BJ (cell line): ENCODE results near the gene SIPA1L3. TPM values are rescaled to one million over a fixed set of nuclear protein-coding genes. Genes with fewer than 3 reads are reported as not detected.

ENCODE experiments used
- CTCF ChIA-PET: fragments of 350-600 bp; formaldehyde crosslinking; extraction: SDS; loops from one replicate; lab custom pipeline; 2021; ENCODE audit warnings: antibody characterized with exemption, inconsistent platforms; lab: Yijun Ruan, JAX
- POLR2A ChIA-PET: fragments of 300-600 bp; sonication (Branson Sonifier 250); formaldehyde crosslinking; extraction: SDS; loops from one replicate; lab custom pipeline; 2021; ENCODE audit warnings: antibody characterized with exemption; lab: Charles Lee
- DNase-seq: peaks from one replicate; pipeline ENCODE4 v3.0.0-alpha.2; 2011; ENCODE audit warnings: low read depth
- H3K27me3 ChIP-seq: 2 replicates; pipeline ENCODE4 v1.6.0; 2011; ENCODE audit warnings: low read length; ENCODE audit not compliant: control insufficient read depth, insufficient read depth
- H3K36me3 ChIP-seq: 2 replicates; pipeline ENCODE4 v1.5.1; 2011; ENCODE audit warnings: low read length; ENCODE audit not compliant: control insufficient read depth, insufficient read depth
- H3K4me3 ChIP-seq: 2 replicates; pipeline ENCODE4 v1.5.1; 2011; ENCODE audit warnings: low read depth, mild to moderate bottlenecking, control low read depth, low read length
- CTCF ChIP-seq: IDR thresholded peaks from 2 replicates; pipeline ENCODE4 v1.5.1; 2011; ENCODE audit warnings: low read depth, mild to moderate bottlenecking, control low read depth, inconsistent platforms, low read length, moderate library complexity; ENCODE audit not compliant: insufficient read depth
- polyA plus RNA-seq: library from polyadenylated mRNA; depleted of rRNA; stranded (reverse); fragments of >200 nt; gene quantifications from 2 replicates; pipeline ENCODE4 v1.2.3, GENCODE V29; 2011

SIPA1L3 gene
- polyA plus RNA-seq, 1 experiment: 4.5 TPM

GRCh38 chr19:38030686-38031422 lies 123.8 kb downstream of the SIPA1L3 start:
- CTCF ChIA-PET: interaction anchor here (0.9 to 2.2 kb wide), 4 partner anchors 9 to 128 kb away, joined by 3 to 7 read pairs (median 3); no protein-coding TSS in a partner anchor
- Histone ChIP-seq H3K27me3 (no peaks in the 10 kb centered on the region), H3K36me3 (peaks cover 3% of the 10 kb centered on the region), H3K4me3 (no peak overlapping the region)
- POLR2A ChIA-PET: no interaction called here
- no peak for TF ChIP-seq CTCF
- no peak for DNase-seq

- ChIA-PET POLR2A (no interaction called here), CTCF (interaction anchor here (0.9 to 2.2 kb wide), 2 partner anchors 12 to 129 kb away, joined by 3 to 7 read pairs; no protein-coding TSS in a partner anchor)
- no peaks in the 10 kb centered on the region for H3K27me3 ChIP-seq
- no peak for DNase-seq
- no peak overlapping the region for H3K4me3 ChIP-seq
- peaks cover 3% of the 10 kb centered on the region for H3K36me3 ChIP-seq
- TF ChIP-seq CTCF: no peak
These were observed 124.4 kb downstream of the SIPA1L3 start for GRCh38 chr19:38031423-38031770.

GRCh38 chr19:38032151-38032550 lies 125.1 kb downstream of the SIPA1L3 start:
- Histone ChIP-seq H3K4me3 (no peak overlapping the region), H3K36me3 (peaks cover 3% of the 10 kb centered on the region), H3K27me3 (no peaks in the 10 kb centered on the region)
- ChIA-PET CTCF (interaction anchor here (0.5 kb wide), 1 partner anchor 303 kb away, joined by 3 read pairs; no protein-coding TSS in a partner anchor), POLR2A (no interaction called here)
- TF ChIP-seq CTCF: no peak
- no peak for DNase-seq

- ChIA-PET POLR2A (interaction anchor here (0.7 kb wide), 1 partner anchor 47 kb away, joined by 3 read pairs; no protein-coding TSS in a partner anchor), CTCF (no interaction called here)
- TF ChIP-seq CTCF: no peak
- H3K27me3 ChIP-seq: no peaks in the 10 kb centered on the region
- no peak for DNase-seq
- H3K4me3 ChIP-seq: no peak overlapping the region
- H3K36me3 ChIP-seq: peaks cover 3% of the 10 kb centered on the region
These were observed 125.9 kb downstream of the SIPA1L3 start for GRCh38 chr19:38032951-38033350.

GRCh38 chr19:38033658-38034491 lies 126.9 kb downstream of the SIPA1L3 start:
- H3K27me3 ChIP-seq: no peaks in the 10 kb centered on the region
- no peak for DNase-seq

More at GRCh38 chr19:38033658-38034491, 126.9 kb downstream of the SIPA1L3 start:
- Histone ChIP-seq H3K36me3 (peaks cover 3% of the 10 kb centered on the region), H3K4me3 (no peak overlapping the region)
- POLR2A ChIA-PET: interaction anchor here (0.7 kb wide), 1 partner anchor 46 kb away, joined by 3 read pairs; no protein-coding TSS in a partner anchor
- CTCF ChIA-PET: interaction anchor here (1.0 kb wide), 1 partner anchor 131 kb away, joined by 3 read pairs; no protein-coding TSS in a partner anchor
- TF ChIP-seq CTCF: no peak
